D721Med (cell line): Measurements from ENCODE around the gene SLC25A6.
"Not testable (repeated sequence)": the region's sequence is repeated elsewhere in the genome, so short reads cannot be mapped to it uniquely, and the experiment has no call there.

Source experiments
- DNase-seq: peaks from one replicate; pipeline ENCODE4 v3.0.0; 2011; ENCODE audit warnings: low spot score; ENCODE audit not compliant: insufficient read length
- FAIRE-seq: peaks from 2 replicates; lab custom pipeline; 2011; peaks lifted over from hg19 to GRCh38; lab: Jason Lieb, UNC
- TF ChIP-seq, protein P1 (sequence below): IDR thresholded peaks from 2 replicates; pipeline ENCODE4 v1.5.1; 2012; ENCODE audit warnings: mild to moderate bottlenecking, control low read depth; ENCODE audit not compliant: insufficient read depth; ENCODE audit errors: missing control alignments

Gene SLC25A6

DNA sequence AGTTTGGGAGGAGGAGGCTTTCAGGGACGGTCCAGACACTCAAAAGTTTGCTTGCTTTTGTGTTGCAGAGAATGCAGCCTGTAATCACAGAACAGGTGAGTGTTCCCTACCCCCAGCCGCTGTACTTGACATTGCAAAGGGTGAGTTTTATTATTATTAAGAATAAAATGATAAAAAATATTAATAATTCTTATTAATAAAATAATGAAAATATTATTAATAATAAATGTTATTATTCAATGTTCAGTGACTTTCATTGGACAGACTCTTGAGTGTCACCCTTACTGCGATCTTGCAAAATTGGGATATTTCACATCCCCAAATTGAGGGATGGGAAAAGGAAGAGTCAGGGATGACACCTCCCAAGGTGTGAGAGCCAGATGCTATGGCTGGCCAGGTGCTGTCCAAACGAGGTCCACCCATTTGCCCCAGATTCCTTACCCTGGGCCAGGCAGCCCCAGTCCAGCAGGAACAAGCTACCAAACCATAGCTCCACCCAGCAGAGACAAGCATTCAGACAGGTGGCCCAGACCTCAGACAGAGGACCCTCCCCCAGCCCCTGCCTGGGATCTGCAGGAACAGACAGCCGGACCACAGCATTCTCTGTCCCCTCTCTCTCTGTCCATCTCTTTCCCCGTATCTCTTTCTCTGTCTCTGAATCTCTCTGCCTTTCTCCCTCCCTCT, 33.0 kb downstream of the SLC25A6 start:
- TF ChIP-seq, protein P1, sequence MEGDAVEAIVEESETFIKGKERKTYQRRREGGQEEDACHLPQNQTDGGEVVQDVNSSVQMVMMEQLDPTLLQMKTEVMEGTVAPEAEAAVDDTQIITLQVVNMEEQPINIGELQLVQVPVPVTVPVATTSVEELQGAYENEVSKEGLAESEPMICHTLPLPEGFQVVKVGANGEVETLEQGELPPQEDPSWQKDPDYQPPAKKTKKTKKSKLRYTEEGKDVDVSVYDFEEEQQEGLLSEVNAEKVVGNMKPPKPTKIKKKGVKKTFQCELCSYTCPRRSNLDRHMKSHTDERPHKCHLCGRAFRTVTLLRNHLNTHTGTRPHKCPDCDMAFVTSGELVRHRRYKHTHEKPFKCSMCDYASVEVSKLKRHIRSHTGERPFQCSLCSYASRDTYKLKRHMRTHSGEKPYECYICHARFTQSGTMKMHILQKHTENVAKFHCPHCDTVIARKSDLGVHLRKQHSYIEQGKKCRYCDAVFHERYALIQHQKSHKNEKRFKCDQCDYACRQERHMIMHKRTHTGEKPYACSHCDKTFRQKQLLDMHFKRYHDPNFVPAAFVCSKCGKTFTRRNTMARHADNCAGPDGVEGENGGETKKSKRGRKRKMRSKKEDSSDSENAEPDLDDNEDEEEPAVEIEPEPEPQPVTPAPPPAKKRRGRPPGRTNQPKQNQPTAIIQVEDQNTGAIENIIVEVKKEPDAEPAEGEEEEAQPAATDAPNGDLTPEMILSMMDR: no peak
- FAIRE-seq (no peak), DNase-seq (no peak)

DNA sequence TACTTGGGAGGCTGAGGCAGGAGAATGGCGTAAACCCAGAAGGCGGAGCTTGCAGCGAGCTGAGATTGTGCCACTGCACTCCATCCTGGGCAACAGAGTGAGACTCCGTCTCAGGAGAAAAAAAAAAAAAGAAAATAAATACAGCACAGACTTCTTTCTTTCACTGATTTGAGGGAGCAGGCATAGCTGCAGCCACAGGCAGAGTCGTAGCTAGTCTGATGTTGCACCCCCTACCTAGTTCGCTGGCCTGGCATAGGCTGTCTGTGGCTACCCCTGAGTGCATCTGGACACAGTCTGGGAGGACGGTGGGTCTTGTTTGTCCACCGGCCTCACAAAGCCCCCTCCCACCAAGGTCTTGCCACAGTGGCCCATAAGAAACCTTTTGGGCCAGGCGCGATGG, 33.9 kb downstream of the SLC25A6 start:
- TF ChIP-seq, protein P1: no peak
- FAIRE-seq (no peak), DNase-seq (no peak)

DNA sequence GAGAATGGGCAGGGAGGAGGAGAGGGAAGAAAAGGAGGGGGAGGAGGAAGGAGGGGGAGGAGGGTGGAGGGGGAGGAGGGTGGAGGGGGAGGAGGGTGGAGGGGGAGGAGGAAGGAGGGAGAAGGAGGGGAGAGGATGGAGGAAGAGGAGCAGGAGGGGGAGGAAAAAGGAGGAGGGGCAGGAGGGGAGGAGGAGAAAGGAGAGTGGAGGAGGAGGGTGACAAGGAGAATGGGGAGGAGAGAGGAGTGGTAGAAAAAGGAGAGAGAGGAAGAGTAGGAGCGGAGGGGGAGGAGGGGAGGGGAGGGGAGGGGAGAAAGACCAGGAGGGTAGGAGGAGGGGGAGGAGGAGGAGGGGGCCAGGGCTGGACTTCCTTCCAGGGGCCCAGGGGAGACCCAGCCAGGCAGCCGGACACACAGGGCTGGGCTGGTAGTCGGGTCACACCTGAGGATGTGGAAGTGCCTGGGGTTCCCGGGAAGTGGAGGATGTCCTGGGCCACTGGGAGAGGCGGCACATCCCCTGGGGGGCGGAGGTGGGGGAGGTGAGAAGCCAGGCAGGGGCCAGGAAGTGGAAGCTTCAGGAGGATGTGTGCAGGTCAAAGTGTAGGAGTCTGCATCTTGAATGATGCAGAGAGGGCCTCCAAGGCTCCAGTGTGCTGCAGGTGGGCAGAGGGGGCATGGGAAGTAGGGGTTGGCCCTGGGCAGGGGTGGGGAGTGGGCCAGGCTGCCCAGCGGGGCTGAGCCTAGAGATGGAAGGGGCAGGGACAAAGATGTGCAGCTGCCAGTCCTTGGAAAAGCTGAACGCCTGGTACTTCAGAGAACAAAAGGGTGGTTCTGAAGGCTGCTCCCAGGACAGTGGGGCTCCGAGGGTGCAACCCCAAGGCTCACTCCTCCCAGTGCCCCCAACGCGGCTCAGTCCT, 36.5 kb downstream of the SLC25A6 start:
- TF ChIP-seq, protein P1: no peak
- FAIRE-seq: no peak

DNA sequence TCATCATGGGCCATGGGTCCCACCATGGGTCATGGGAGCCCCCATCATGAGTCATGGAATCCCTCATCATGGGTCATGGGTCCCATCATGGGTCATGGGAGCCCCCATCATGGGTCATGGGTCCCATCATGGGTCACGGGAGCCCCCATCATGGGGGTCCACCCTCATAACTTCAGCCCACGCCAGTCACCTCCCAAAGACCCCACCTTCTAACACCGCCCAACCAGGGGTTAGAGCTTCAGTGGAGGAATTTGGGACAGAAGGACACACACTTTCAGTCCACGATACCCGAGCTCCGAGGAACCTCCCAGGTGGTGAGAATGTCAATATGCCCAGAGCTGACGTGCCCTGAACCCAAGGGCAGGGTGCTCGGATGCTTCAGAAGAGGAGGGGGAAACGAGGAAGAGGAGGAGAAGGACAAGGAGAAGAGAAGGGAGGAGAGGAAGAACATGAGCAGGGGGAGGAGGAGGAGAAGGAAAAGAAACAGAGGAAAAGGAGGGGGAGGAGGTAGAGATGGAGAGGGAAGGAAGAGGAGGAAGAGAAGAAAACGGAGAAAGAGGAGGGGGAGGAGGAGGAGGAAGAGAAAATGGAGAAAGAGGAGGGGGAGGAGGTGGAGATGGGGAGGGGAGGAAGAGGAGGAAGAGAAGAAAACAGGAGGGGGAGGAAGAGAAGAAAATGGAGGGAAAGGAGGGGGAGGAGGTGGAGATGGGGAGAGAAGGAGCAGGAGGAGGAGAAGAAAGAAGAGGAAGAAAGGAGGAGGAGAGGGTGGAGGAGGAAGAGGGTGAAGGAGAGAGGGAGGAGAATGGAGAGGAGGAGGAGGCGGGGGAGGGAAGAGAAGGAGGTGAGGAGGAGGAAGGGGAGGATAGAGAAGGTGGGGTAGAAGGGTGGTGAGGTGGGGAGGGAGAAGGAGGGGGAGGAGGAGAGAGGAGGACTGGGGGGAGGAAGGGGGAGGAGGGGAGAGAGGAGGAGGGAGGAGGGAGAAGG, 37.6 kb downstream of the SLC25A6 start:
- FAIRE-seq (no peak), DNase-seq (no peak)
- TF ChIP-seq, protein P1: no peak

More for the DNA sequence above, 36.5 kb downstream of the SLC25A6 start:
- DNase-seq: no peak

DNA sequence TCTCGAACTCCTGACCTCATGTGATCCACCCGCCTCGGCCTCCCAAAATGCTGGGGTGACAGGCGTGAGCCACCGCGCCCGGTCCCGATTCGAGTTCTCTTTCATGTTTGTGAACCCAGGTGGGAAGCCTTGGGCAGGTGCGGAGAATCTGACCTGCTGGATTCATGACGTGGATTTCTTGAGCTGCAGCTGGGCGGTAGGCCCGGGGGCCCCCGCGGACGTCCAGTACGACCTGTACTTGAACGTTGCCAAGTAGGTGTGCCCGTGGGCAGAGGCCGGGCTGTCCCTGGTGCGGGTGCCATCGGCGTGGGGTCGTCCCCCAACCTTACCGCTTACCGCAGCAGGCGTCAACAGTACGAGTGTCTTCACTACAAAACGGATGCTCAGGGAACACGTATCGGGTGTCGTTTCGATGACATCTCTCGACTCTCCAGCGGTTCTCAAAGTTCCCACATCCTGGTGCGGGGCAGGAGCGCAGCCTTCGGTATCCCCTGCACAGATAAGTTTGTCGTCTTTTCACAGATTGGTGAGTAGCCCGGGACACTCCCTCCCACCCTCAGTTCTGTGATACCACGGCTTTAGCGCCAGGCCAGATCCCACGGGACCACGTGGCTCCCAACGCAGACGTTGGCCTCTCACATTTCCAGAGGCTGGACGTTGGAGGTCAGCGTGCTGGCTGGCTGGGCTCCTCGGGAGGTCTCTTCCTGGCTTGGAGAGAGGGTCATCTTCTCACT, 39.8 kb downstream of the SLC25A6 start:
- no peak for FAIRE-seq
- DNase-seq: no peak
- TF ChIP-seq, protein P1: no peak

DNA sequence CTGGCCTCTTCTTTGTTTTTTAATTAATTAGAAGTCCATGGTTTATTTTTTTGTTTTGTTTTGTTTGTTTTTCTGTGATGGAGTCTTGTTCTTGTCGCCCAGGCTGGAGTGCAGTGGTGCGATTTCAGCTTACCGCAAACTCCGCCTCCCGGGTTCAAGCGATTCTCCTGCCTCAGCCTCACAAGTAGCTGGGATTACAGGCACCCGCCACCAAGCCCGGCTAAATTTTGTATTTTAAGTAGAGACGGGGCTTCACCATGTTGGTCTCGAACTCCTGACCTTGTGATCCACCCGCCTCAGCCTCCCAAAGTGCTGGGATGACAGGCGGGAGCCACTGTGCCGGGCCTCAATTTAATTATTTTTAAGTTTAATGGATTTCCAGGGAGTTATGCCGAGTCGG, 42.3 kb downstream of the SLC25A6 start:
- FAIRE-seq, DNase-seq: not testable (repeated sequence)
